ENCODE data around the gene TRAPPC3. TPM values are rescaled to one million over a fixed set of nuclear protein-coding genes. Genes with fewer than 3 reads are reported as not detected.

Gene TRAPPC3
- total RNA-seq, 2 donors from 2014 or later, result 43.7 to 55.3 TPM

- Mint-ChIP-seq H3K36me3 (no peaks in the 10 kb centered on the region), H3K27ac (no peak overlapping the region), H3K9me3 (no peaks in the 10 kb centered on the region)
- DNase-seq (ENCODE audit: low spot score in 2 of 2) (no peak), ATAC-seq (no peak)
These were observed 48.9 kb downstream of the TRAPPC3 start for GRCh38 chr1:36100376-36100775.

- H3K27ac Mint-ChIP-seq, result peak overlapping the region in 1 of 2 donors; percentile 54
- ATAC-seq (peak; percentile 91 to 95), DNase-seq (ENCODE audit: low spot score in 2 of 2) (peak; percentile 74 to 81)
- H3K9me3 Mint-ChIP-seq, result no peaks in the 10 kb centered on the region
- no peaks in the 10 kb centered on the region for H3K36me3 Mint-ChIP-seq
These were observed 49.5 kb downstream of the TRAPPC3 start for GRCh38 chr1:36099681-36100341.

GRCh38 chr1:36098650-36099365 lies 50.5 kb downstream of the TRAPPC3 start:
- no peak for DNase-seq (ENCODE audit: low spot score in 2 of 2)
- H3K36me3 Mint-ChIP-seq, result no peaks in the 10 kb centered on the region
- no peaks in the 10 kb centered on the region for H3K9me3 Mint-ChIP-seq
- no peak for ATAC-seq
- H3K27ac Mint-ChIP-seq, result no peak overlapping the region

GRCh38 chr1:36097693-36098585 lies 51.3 kb downstream of the TRAPPC3 start:
- ATAC-seq (no peak), DNase-seq (ENCODE audit: low spot score in 2 of 2) (no peak)
- no peaks in the 10 kb centered on the region for H3K36me3 Mint-ChIP-seq
- no peaks in the 10 kb centered on the region for H3K9me3 Mint-ChIP-seq
- peak overlapping the region in 1 of 2 donors; percentile 78 for H3K27ac Mint-ChIP-seq

- Mint-ChIP-seq H3K36me3 (no peaks in the 10 kb centered on the region), H3K27ac (peak overlapping the region; percentile 78 to 88), H3K9me3 (no peaks in the 10 kb centered on the region)
- DNase-seq (ENCODE audit: low spot score in 2 of 2) (no peak), ATAC-seq (peak in 1 of 2 donors; percentile 16)
These were observed 52.5 kb downstream of the TRAPPC3 start for GRCh38 chr1:36096500-36097432.

- H3K36me3 Mint-ChIP-seq, result no peaks in the 10 kb centered on the region
- ATAC-seq, result no peak
- no peaks in the 10 kb centered on the region for H3K9me3 Mint-ChIP-seq
- H3K27ac Mint-ChIP-seq, result no peak overlapping the region
- DNase-seq (ENCODE audit: low spot score in 2 of 2), result no peak
These were observed 53.4 kb downstream of the TRAPPC3 start for GRCh38 chr1:36095760-36096405.

GRCh38 chr1:36094621-36095061 lies 54.6 kb downstream of the TRAPPC3 start:
- H3K27ac Mint-ChIP-seq, result peak overlapping the region in 1 of 2 donors; percentile 35
- H3K36me3 Mint-ChIP-seq, result peaks cover 2 to 5% of the 10 kb centered on the region in 2 donors
- H3K9me3 Mint-ChIP-seq, result no peaks in the 10 kb centered on the region
- no peak for ATAC-seq
- DNase-seq (ENCODE audit: low spot score in 2 of 2), result no peak

GRCh38 chr1:36093929-36094328 lies 55.4 kb downstream of the TRAPPC3 start:
- Mint-ChIP-seq H3K36me3 (peaks cover 8 to 10% of the 10 kb centered on the region in 2 donors), H3K9me3 (no peaks in the 10 kb centered on the region), H3K27ac (peak overlapping the region in 1 of 2 donors; percentile 29)
- DNase-seq (ENCODE audit: low spot score in 2 of 2) (no peak), ATAC-seq (no peak)

GRCh38 chr1:36093226-36093625 lies 56.1 kb downstream of the TRAPPC3 start:
- DNase-seq (ENCODE audit: low spot score in 2 of 2) (peak in 1 of 2 donors; percentile 37), ATAC-seq (no peak)
- peak overlapping the region; percentile 47 to 52 for H3K27ac Mint-ChIP-seq
- H3K9me3 Mint-ChIP-seq, result no peaks in the 10 kb centered on the region
- H3K36me3 Mint-ChIP-seq, result peaks cover 8 to 10% of the 10 kb centered on the region in 2 donors

- H3K27ac Mint-ChIP-seq, result peak overlapping the region in 1 of 2 donors; percentile 47
- DNase-seq (ENCODE audit: low spot score in 2 of 2) (no peak), ATAC-seq (no peak)
- H3K36me3 Mint-ChIP-seq, result peaks cover 8 to 10% of the 10 kb centered on the region in 2 donors
- H3K9me3 Mint-ChIP-seq, result no peaks in the 10 kb centered on the region
These were observed 56.5 kb downstream of the TRAPPC3 start for GRCh38 chr1:36092798-36093185.

GRCh38 chr1:36092166-36092797 lies 57.0 kb downstream of the TRAPPC3 start:
- Mint-ChIP-seq H3K36me3 (peaks cover 8 to 10% of the 10 kb centered on the region in 2 donors), H3K9me3 (no peaks in the 10 kb centered on the region), H3K27ac (peak overlapping the region; percentile 47 to 72)
- ATAC-seq (no peak), DNase-seq (ENCODE audit: low spot score in 2 of 2) (peak in 1 of 2 donors; percentile 51)

- DNase-seq (ENCODE audit: low spot score in 2 of 2) (peak in 1 of 2 donors; percentile 49), ATAC-seq (no peak)
- Mint-ChIP-seq H3K36me3 (peaks cover 8 to 10% of the 10 kb centered on the region in 2 donors), H3K27ac (peak overlapping the region in 1 of 2 donors; percentile 65), H3K9me3 (no peaks in the 10 kb centered on the region)
These were observed 57.6 kb downstream of the TRAPPC3 start for GRCh38 chr1:36091698-36092097.

- peak overlapping the region in 1 of 2 donors; percentile 65 for H3K27ac Mint-ChIP-seq
- no peak for DNase-seq (ENCODE audit: low spot score in 2 of 2)
These were observed 58.1 kb downstream of the TRAPPC3 start for GRCh38 chr1:36091141-36091540.

GRCh38 chr1:36089393-36090121 lies 59.7 kb downstream of the TRAPPC3 start:
- H3K9me3 Mint-ChIP-seq, result no peaks in the 10 kb centered on the region
- peaks cover 8 to 10% of the 10 kb centered on the region in 2 donors for H3K36me3 Mint-ChIP-seq
- H3K27ac Mint-ChIP-seq, result peak overlapping the region; percentile 88 to 96
- no peak for DNase-seq (ENCODE audit: low spot score in 2 of 2)
- ATAC-seq, result no peak

More at GRCh38 chr1:36091141-36091540, 58.1 kb downstream of the TRAPPC3 start:
- H3K9me3 Mint-ChIP-seq, result no peaks in the 10 kb centered on the region
- peaks cover 8 to 10% of the 10 kb centered on the region in 2 donors for H3K36me3 Mint-ChIP-seq
- no peak for ATAC-seq

Data from activated naive CD4-positive, alpha-beta T cell treated with anti-CD3 and anti-CD28 coated beads, Interleukin-2, amount 50 U/mL, for 72 hours (primary cell).